MM.1S (cell line): Measurements from ENCODE around the gene TFAM.

ENCODE experiments used
- CTCF ChIP-seq: fragments of 300-600 bp; sonication (generic); IDR thresholded peaks from 2 replicates; pipeline ENCODE4 v1.5.1; 2016; ENCODE audit warnings: antibody characterized with exemption, low read length, mixed read lengths
- EZH2phosphoT487 ChIP-seq: fragments of 300-600 bp; sonication (generic); IDR thresholded peaks from 2 replicates; pipeline ENCODE4 v1.6.1; 2018; ENCODE audit warnings: antibody characterized with exemption, low read length

- TF ChIP-seq CTCF: no peak
- no peak for TF ChIP-seq EZH2phosphoT487
These were observed 32.1 kb upstream of the TFAM start for GRCh38 chr10:58352956-58353610.
